Superior temporal gyrus (tissue), 1 donor: ENCODE results near the gene KLHL30.

Source experiments
- DNase-seq: peaks from one replicate; pipeline ENCODE4 v3.0.0-alpha.2; 2016; ENCODE audit errors: extremely low spot score

KLHL30 gene

DNA sequence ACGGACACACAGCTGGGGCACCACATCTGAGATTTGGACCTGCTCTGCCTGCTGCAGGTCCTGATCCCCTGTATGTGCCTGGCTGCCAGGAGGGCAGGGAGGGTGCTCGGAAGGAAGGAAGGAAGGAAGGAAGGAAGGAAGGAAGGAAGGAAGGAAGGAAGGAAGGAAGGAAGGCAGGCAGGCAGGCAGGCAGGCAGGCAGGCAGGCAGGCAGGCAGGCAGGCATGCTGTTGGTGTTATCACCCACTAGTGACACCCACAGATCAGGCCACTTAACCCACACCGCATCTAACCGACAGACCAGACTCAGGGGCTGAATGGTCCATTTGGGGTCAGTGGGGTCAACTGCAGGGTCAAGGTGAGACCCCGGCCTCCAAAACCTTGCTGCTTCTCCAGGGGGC lies 5.8 kb downstream of the KLHL30 start:
- no peak for DNase-seq

DNA sequence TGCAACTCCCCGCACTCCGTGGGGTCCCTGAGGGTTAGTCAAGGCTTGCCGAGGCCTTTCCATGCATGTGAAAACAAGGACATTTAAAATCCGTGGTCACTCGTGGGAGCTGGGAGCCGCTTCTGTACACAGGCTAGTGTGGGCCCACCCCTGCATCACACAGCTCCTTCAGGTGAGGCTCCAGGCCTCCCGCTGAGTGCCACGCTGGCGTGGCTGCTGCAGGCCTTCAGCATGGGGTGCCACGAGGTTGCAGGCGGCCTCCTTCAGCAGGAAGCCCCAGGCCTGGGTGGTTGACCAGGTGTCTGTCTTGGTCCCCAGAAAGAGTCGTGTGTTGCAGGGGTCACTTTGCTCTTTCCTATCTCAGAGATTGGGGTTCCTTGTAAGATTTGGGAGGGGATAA lies 6.6 kb downstream of the KLHL30 start:
- no peak for DNase-seq

DNA sequence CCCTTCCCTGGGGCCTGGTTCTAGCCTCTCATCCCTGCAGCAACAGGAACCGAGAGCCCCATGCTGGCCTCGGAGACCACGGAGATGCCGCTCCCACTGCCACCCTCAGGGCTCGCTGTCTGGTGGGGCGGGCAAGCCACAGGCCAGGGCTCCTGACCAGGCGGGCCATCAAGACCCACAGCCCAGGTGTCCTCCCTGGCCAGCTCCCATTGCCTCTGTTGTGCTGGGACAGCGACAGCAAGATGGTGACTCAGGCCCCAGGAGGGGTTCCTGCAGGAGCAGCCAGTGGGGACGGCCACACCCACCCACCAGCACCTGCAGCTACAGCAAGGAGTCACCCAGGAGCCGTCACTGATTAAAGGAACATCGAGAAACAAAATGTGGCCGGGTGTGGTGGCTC lies 7.4 kb downstream of the KLHL30 start:
- no peak for DNase-seq

DNA sequence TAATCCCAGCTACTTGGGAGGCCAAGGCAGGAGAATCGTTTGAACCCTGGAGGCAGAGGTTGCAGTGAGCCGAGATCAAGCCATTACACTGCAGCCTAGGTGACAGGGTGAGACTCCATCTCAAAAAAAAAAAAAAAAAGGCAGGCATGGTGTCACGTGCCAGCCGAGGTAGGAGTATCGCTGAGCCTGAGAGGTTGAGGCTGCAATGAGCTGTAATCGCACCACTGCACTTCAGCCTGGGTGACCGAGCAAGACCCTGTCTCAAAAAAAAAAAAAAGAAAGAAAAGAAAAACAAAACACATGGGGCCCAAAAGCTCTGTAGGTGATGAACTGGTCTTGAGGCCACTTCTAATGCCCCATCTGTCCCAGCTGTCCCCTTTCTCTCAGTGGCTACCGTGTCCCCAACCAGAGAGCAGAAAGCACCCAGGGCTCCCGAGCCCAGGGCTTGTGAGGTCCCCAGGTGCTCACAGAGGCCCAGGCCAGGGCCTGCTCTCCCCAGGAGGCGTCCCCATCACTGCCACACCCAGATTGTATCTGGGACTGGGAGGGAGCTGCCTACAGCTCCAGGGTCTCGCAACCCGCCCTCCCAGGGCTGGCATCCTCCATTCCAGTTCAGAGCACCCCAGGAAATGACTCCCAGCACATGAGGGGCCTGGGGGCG lies 8.5 kb downstream of the KLHL30 start:
- DNase-seq, result no peak

DNA sequence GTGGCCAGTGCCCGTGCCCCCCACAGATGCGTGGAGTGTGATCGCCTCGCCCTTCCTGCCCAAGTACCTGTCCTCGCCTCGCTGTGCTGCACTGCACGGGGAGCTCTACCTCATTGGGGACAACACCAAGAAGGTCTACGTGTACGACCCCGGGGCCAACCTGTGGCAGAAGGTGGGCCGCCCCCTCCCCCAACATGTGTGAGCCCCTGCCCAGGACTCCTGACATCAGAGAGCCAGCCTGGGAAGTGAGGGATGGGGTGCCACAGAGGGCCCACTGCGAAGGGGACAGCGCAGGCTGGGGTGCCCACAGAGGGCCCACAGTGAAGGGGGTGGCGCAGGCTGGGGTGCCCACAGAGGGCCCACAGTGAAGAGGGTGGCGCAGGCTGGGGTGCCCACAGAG lies 10.5 kb downstream of the KLHL30 start:
- DNase-seq, result no peak

DNA sequence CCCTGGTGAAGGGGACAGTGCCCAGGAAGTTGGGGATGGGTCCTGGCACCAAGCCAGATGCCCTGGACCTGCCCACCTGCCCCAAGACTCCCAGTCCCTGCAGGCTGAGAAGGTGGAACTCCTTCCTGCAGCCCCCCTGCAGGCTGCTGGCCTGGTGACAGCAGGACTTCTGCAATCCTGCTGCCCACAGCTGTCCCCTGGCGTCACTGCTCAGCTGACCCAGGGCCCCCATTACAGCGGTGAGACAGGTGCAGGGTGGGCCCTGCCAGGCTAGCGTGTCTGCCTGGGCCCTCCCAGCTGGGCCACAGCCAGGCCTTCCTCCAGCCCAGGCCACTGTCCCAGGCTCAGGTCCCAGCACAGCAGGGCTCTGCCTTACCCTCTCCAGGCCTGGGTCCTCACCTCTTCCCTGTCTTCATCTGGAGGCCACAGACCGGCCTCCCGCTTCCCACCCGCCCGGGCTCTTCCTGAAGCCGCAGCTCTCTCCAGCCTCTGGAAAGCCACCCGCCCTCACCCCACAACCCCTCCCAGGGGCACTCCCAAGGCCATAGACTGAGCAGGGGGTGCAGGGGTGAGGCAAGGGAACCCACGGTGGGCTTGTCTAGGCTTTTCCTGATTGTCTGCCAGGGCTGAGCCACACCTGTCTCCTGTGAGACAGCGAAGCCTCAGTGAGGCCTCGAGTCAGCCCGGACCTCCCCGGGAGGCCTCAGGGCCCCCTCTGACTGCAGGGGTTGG lies 11.5 kb downstream of the KLHL30 start:
- DNase-seq, result no peak

DNA sequence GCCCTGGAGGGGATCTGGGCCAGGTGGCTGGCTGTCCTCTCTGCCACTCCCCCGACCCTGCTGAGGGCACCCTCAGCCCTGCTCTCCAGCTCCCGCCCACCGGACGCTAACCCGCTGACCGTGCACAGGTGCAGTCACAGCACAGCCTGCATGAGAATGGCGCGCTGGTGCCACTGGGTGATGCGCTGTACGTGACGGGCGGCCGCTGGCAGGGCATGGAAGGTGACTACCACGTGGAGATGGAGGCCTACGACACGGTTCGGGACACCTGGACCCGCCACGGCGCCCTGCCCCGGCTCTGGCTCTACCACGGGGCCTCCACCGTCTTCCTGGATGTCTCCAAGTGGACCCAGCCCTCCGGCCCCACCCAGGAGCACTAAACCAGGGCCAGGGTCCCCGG lies 12.2 kb downstream of the KLHL30 start:
- no peak for DNase-seq

DNA sequence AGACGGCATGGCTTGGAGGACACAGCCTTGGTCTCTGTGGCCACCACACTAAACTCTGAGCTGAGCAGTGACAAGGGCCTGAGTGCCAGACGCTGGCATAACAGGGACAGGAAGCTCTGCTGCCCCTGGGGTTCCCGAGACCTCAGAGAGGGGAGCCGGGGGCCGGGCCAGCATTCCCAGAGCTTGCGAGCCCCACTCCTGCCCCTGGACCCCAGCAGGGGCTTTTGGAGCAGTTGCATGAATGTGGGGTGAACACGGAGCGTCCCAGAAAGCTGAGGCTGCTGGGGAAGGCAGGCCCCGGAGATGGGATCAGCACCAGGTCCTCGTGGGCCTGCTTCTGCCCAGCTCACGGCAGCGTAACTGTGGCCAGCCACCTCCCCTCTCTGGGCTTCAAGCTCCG lies 12.7 kb downstream of the KLHL30 start:
- DNase-seq, result no peak

DNA sequence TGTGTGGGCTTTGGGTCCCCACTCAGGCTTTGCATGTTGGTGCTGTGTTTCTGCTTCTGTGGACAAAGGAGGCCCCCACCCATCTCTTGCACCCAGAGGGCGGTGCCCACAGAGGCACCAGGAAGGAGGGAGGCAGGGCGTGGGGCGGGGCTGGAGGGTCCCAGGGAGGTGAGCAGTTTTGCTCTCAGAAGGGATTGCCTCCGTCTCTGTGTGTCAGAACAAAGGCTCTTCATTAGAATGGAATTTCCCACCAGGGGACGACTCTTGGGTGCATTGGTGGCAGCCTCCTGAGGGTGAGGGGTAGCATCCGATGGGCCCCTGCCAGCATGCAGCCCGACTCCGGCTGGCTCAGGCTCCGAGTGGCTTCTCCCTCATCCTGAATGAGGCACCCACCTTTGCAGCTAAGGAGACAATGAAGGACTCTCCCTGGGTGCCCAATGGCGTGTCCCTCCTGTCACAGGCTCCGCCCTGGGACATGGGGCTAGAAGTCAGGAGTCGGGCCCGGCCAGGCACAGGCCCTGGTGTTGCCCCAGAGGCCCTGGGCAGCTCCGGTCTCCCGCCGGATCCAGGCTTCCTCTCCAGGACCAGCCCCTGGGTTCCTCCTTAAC lies 13.3 kb downstream of the KLHL30 start:
- DNase-seq, result no peak

DNA sequence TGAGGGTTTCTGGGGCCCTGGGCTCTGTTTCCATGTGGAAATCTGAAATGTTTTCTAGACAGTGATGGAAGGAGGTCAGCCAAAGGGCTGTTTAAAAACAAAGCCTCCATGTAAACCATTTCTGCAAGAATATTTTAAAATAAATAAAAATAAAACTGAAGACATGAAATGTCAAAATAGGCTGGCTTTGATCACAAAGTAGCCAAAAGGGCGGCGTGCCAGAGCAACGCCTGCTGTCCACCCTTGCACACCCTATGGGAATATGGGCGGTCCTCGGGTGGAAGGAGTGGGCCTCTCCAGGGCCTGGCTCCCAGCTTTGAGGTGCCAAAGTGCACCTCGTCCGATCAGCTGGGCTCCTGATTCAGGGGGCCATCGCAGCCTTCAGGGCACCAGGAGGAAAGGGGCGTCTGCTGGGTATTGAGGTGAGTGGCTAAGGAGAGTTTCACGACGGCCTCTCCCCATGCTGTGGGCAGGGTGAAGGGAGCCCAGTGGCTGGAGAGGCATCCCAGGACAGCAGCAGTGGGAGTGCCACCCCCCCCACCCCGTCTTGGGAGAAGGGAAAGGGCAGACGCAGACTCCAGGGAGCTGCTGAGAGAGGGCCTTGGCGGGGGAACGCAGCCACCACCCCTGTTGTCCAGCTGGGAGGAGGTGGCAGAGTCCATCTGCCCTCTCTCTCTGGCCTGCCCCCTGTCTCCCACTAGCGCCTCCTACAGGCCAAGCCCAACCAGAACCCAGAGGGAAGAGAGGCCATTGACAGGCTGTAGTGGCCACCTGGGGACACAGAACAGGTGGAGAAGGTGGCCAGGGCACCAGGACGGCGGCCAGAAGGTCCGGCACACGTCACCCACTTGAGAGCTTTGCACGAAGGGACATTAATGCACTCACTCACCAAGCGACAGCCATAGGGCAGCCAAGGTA lies 14.6 kb downstream of the KLHL30 start:
- DNase-seq, result no peak

DNA sequence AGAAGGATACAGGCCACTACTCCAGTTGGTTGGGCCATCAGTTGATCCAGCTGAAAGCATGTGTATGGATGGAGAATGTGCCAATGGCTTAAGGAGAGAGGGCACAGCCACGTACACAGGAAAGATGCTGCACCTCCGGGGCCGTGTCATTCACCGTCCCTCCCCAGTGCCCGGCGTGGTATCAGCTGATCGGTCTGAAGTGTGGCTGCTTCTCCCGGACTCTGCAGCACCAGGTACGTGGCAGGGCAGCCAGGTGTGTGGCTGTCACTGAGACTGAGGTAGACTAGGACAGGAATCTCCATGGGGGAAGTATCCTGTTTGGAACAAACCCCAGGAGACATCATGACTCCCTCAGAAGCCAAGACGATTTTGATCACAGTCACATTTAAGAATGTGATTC lies 16.1 kb downstream of the KLHL30 start:
- no peak for DNase-seq

DNA sequence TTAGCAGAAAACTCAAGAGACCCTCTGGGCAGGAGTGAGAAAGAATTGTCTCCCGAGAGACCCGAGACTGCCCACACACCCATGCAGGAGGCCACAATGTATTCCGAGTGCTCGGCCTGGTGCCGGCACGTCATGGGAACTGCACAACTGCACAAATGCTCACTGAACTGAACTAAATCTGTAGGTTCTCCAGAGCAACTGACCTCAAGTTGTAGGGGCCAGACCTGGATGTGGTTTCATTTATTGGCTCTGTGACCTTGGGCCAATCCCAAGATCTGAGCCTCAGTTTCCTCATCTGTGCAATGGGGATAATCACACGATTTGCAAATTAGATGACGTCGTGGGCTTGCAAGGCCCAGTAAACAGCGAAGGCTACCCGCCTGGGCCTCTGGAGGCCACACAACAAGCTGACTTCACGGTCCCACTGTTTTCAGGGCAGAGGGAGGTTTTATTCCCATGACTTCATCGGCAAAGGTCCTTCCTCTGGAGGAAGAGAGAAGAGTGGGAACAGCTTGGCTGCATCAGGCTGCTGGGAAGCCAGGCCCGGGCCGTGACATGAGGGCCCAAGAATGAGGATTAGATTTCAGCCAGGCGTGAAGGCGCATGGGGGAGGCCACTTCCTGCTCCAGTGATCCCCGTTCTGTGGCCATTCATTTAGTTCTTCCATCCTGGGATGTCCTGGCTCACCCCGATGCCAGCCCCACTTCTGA lies 16.7 kb downstream of the KLHL30 start:
- no peak for DNase-seq

DNA sequence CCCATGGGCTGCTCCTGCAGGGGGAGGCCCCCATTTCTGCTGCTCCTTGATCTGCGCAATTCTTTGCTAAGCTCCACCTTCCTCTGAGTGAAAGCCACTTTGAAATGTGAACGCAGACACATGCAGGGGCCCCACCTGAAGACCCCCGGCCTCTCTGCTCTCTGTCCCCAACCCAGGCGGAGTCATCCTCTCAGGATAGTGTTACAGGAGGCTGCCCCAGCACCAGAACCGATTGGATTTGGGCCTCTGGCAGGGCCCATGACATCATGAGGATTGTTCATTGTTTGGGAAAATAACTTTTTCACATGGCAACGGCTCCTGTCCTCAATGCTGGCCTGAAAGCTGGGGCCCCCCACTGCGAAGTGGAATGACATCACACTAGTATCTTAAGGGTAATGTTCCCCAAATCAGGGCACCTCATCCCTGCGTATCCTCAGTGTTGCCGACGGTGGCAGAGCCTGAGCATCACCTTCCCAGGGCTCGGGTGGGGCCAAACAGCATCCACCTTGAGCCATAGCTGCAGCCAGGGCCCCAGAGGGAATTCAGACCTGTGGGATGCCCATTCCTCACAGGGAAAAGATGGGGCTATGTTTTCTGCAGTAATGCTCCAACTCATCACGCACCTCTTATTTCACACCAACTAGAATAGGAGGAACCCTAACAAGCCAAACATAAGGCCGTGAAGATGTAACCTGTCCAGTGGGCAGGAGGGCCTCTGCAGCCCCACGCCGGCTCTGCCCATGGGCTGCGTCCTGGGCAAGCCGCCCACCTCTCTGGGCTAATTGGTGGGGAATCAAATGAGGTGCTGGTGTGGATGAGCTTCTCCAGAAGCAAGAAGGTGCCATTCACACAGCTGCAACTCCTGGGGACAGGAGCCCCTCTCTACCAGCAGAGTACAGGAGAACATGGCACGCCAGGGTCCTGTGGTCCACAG lies 17.6 kb downstream of the KLHL30 start:
- no peak for DNase-seq

DNA sequence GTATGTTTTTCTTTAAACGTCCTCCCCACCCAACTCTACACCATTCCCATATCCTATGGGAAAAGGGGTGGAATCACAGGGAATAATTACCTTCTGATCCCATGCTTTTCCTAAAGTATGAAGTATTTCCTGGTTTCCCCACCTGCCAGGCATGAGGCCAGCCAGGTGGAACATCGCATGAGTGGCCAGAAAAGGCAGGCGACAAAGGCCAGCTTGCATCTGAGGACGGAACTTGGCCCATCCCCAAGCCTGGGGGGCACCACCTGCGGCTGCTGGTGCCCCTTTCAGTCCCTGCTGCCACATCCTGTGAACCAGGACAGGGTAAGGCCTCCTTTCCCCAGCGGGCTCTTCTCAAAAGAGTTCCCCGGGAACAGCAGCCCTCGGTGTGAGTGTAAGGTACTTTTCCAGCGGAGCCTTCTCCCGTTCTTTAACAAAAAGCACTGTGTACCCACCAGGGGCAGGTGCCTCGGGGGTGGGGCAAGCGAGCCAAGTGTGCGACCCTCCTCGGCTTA lies 19.1 kb downstream of the KLHL30 start:
- DNase-seq, result no peak

DNA sequence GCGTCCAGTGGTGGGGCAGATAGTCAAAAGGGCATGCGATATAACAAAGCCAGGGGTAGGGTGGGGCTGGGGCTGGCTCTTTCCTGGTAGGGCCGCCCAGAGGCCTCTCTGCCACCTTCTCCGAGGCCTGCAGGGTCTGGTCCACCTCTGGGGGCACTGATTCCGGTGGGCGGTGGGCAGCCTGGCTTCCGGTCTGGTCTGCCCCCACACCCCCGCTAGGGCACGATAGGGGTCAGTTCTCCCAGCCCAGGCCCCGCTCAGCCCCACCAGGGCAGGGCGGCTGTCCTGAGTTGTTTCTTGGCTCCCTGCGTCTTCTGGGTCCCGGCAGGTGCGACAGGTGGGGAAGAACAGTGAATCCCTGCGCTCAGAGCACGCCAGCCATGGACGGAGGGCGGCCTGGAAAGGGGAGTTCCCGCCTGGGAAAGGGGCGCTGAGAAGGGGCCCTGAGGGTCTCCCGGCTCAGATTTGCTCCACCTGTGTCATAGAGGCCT lies 19.6 kb downstream of the KLHL30 start:
- no peak for DNase-seq

DNA sequence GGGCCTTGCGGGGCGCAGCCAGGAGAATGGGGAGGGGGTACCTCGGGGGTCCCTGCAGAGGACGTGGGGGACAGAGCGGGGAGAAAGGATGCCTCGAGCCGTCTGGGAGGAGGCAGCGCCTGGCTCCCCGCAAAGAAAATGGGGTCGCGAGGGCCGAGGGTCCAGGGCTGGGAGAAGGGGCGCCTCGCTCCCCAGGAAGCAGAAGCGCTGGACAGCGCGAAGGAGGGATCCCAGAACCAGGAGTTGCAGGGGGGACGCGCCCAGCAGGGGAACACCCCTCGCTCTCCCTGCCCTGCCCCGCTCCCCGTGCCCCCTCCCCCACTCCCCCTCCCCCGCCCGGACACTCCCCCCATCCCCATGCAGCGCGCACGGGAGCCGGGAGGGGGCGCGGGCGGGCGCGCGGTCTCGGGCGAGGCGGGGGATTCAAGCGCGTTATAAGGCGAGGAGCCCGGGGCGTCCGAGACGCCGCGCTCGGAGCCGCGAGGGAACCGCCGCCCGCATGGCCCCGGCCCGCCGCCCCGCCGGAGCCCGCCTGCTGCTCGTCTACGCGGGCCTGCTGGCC lies 20.1 kb downstream of the KLHL30 start, which contains the start of gene ERFE:
Gene ERFE, plus strand, starts transcription at position 462 of the 562 bp plus-strand sequence. Its CDS starts 38 bp downstream, at position 500.
- DNase-seq, result no peak

DNA sequence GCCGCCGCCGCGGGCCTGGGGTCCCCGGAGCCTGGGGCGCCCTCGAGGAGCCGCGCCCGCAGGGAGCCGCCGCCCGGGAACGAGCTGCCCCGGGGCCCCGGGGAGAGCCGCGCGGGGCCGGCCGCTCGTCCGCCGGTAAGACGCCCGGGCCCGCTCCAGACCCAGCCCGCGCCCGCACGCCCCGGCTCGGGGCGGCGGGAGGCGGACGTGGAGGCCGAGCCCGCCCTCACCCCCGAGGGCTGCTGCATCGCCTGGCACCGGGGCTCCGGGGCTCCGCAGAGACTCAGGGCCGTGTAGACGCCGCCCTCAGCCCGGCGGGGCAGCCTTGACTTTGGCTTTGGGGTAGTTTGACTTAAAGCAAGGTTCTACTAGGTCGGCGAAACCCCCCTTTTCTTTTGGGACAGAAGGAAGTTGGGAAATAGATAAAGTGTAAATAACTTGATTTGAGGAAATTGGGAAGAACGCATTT lies 20.6 kb downstream of the KLHL30 start:
- DNase-seq, result no peak

DNA sequence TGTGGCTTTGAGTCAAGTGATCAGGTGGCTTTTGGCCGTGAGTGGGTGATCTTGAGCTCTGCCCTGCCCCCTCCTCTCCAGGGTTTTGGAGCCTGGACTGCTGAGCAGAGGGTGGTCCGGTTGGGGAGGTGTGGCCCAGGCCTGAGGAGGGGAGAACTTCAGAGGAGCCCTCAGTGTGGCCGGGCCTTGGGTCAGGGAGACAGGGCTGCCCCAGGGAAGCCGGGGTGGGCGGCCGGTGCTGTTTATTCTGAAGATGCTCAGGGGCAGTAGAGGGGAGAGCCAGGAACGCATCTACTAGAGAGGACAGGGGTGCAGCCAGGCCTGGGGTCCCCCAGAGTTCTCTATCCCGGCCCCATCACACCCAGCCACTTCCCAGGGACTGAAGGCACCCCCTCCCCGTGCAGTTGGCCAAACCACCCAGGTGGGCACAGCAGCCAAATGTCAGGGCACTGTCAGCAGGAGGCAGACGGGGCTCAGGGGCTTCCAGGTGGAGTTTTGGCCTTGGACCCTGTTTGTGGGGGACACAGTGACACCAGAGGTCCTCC lies 21.3 kb downstream of the KLHL30 start:
- no peak for DNase-seq
